ENCODE results near the gene ST3GAL5. TPM values are rescaled to one million over a fixed set of nuclear protein-coding genes. Genes with fewer than 3 reads are reported as not detected.

The ST3GAL5 gene
- total RNA-seq, 1 experiment from 2014 or later, result 55.0 TPM

DNA sequence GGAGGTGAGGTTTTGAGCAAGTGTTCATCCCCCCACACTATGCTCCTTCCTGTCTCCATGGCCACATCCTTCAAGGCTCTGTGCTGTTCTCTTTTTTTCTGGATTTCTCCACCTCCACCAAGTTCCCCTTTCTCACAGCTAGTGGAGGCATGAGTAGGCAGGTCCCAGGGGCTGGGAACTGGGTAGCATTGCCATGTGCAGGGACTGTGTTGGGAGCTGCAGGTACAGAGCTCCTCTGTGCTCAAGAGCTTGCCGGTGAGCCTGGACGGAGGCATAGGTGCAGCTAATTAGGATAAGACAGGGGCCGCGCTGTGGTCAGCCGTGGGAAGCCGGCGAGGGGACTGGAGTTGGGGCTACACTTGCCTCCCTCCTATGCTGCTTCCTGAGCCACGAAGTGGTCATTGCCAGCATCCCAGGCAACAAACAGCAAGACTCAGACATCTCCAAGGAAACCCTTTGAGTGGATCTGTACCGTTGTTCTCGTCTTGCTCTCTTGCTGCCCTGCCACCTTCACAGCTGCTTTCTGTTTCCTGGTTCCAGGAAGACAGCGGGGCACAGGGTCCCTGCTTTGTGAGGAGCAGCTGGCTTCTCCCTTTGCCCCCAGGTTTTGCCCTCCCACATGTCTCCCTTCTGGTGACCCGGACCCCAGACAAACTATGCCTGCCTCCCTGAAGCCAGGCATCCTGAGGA is 98.1 kb downstream of the ST3GAL5 start:
- no peak for DNase-seq (ENCODE audit: low read depth)

DNA sequence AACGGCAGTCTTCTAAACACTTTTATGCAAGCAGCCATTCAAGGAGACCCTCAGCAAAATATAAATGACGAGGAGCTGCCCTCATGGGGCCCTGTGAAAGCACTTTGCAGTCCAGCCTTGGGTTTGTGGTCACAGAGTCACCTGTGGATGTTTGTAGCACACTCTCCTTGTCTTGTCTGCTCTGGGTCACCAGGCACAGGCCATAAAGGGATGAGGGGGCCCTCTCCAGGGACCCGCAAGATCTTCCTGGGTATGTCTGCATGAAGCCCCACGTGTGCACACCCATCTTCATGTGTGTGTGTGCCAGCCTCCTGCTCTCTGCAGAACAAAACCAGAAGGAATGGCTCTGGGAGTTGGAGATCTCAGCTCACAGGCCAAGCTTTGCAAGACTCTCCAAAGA is 98.8 kb downstream of the ST3GAL5 start:
- no peak for DNase-seq (ENCODE audit: low read depth)

- DNase-seq (ENCODE audit: low read depth), result no peak
Observed at GRCh38 chr2:85789271-85789670, 99.5 kb downstream of the ST3GAL5 start.

- DNase-seq (ENCODE audit: low read depth), result no peak
Observed at GRCh38 chr2:85788603-85789002, 100.2 kb downstream of the ST3GAL5 start.

DNA sequence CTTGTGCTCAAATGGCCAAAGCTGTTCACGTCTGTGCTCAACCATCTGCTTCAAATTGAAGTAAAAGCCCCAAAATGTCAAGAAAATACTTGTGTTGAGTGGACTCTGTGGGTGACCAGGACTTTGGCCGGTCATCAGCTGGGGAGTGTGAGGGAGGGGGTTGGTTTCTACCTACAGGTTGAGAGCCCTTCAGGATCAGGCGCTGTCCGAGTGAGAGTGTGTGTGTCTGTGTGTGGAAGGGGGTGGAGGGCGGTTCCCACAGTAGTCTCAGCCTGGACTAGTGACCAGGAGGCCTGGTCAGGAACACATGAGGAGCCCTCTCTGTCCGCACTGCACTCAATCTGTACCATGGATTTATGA is 100.8 kb downstream of the ST3GAL5 start:
- no peak for DNase-seq (ENCODE audit: low read depth)

- no peak for DNase-seq (ENCODE audit: low read depth)
Observed at GRCh38 chr2:85787282-85787980, 101.4 kb downstream of the ST3GAL5 start.

Other genes with a start within 250 kb of the ST3GAL5 start
- gene SFTPB, start 220.8 kb downstream of the ST3GAL5 start, total RNA-seq (2014; rRNA removed), result not detected in 2 replicates
- not detected in 2 replicates for gene GNLY, start 194.6 kb downstream of the ST3GAL5 start, total RNA-seq (2014; rRNA removed)
- 129 and 179 TPM in 2 replicates for gene ATOH8, start 135.0 kb downstream of the ST3GAL5 start, total RNA-seq (2014; rRNA removed)
- gene POLR1A, start 216.9 kb upstream of the ST3GAL5 start, total RNA-seq (2014; rRNA removed), result 26.7 and 31.4 TPM in 2 replicates
- 86.1 and 100 TPM in 2 replicates for gene PTCD3, start 217.2 kb upstream of the ST3GAL5 start, total RNA-seq (2014; rRNA removed)

All from LHCN-M2 (cell line).